ENCODE data around the gene CUX1.
"Not testable (repeated sequence)": the region's sequence is repeated elsewhere in the genome, so short reads cannot be mapped to it uniquely, and the experiment has no call there.

CUX1 gene

DNA sequence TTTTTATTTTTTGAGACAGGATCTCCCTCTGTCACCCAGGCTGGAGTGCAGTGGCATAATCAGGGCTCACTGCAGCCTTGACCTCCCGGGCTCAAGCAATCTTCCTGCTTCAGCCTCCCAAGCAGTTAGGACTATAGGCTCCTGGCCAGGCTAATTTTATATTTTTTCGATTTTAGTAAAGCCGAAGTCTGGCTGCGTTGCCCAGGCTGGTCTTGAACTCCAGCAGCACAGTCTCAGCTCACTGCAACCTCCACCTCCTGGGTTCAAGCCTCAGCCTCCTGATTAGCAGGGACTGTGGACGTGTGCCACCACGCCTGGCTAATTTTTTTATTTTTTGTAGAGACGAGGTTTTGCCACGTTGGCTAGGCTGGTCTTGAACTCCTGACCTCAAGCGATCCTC, 225.4 kb downstream of the CUX1 start:
- H3K4me1 ChIP-seq (ENCODE audit: control insufficient read depth, insufficient read depth, low read length), result peaks cover 23% of the 10 kb centered on the region

GRCh38 chr7:102044641-102044983, 227.2 kb downstream of the CUX1 start:
- Histone ChIP-seq H3K27me3 (ENCODE audit: control insufficient read depth in 1 of 2, insufficient read depth in 2 of 2, low read length in 2 of 2) (no peaks in the 10 kb centered on the region), H3K9me3 (ENCODE audit: control insufficient read depth in 2 of 2, low read length in 2 of 2) (no peaks in the 10 kb centered on the region), H3K4me1 (ENCODE audit: control insufficient read depth, insufficient read depth, low read length) (peaks cover 23% of the 10 kb centered on the region), H3K9ac (ENCODE audit: low read length in 2 of 2) (no peak overlapping the region), H3K36me3 (ENCODE audit: control insufficient read depth in 2 of 2, insufficient read depth in 2 of 2, low read length in 2 of 2) (no peaks in the 10 kb centered on the region), H3K27ac (ENCODE audit: low read length) (peak overlapping the region; percentile 46), H3K4me3 (ENCODE audit: low read length in 2 of 2) (peak overlapping the region in 1 of 2 donors; percentile 64)

More for the DNA sequence above, 225.4 kb downstream of the CUX1 start:
- not testable (repeated sequence) for H3K27me3 ChIP-seq (ENCODE audit: control insufficient read depth in 1 of 2, insufficient read depth in 2 of 2, low read length in 2 of 2); H3K36me3 ChIP-seq (ENCODE audit: control insufficient read depth in 2 of 2, insufficient read depth in 2 of 2, low read length in 2 of 2); H3K27ac ChIP-seq (ENCODE audit: low read length); H3K9me3 ChIP-seq (ENCODE audit: control insufficient read depth in 2 of 2, low read length in 2 of 2); H3K9ac ChIP-seq (ENCODE audit: low read length in 2 of 2); H3K4me3 ChIP-seq (ENCODE audit: low read length in 2 of 2)

- no peaks in the 10 kb centered on the region for H3K36me3 ChIP-seq (ENCODE audit: control insufficient read depth in 2 of 2, insufficient read depth in 2 of 2, low read length in 2 of 2)
- H3K9me3 ChIP-seq (ENCODE audit: control insufficient read depth in 2 of 2, low read length in 2 of 2), result no peaks in the 10 kb centered on the region
- H3K27ac ChIP-seq (ENCODE audit: low read length), result peak overlapping the region; percentile 46
- peaks cover 23% of the 10 kb centered on the region for H3K4me1 ChIP-seq (ENCODE audit: control insufficient read depth, insufficient read depth, low read length)
- H3K9ac ChIP-seq (ENCODE audit: low read length in 2 of 2), result peak overlapping the region in 1 of 2 donors; percentile 35
- H3K4me3 ChIP-seq (ENCODE audit: low read length in 2 of 2), result peak overlapping the region; percentile 55 to 64
- no peaks in the 10 kb centered on the region for H3K27me3 ChIP-seq (ENCODE audit: control insufficient read depth in 1 of 2, insufficient read depth in 2 of 2, low read length in 2 of 2)
Observed at GRCh38 chr7:102044984-102045673, 227.7 kb downstream of the CUX1 start.

GRCh38 chr7:102045681-102046372, 228.4 kb downstream of the CUX1 start:
- Histone ChIP-seq H3K9me3 (ENCODE audit: control insufficient read depth in 2 of 2, low read length in 2 of 2) (no peaks in the 10 kb centered on the region), H3K27me3 (ENCODE audit: control insufficient read depth in 1 of 2, insufficient read depth in 2 of 2, low read length in 2 of 2) (no peaks in the 10 kb centered on the region), H3K9ac (ENCODE audit: low read length in 2 of 2) (peak overlapping the region in 1 of 2 donors; percentile 35), H3K4me1 (ENCODE audit: control insufficient read depth, insufficient read depth, low read length) (peaks cover 23% of the 10 kb centered on the region), H3K36me3 (ENCODE audit: control insufficient read depth in 2 of 2, insufficient read depth in 2 of 2, low read length in 2 of 2) (no peaks in the 10 kb centered on the region), H3K4me3 (ENCODE audit: low read length in 2 of 2) (peak overlapping the region; percentile 55 to 64), H3K27ac (ENCODE audit: low read length) (peak overlapping the region; percentile 18)

- peaks cover 23% of the 10 kb centered on the region for H3K4me1 ChIP-seq (ENCODE audit: control insufficient read depth, insufficient read depth, low read length)
- no peak overlapping the region for H3K9ac ChIP-seq (ENCODE audit: low read length in 2 of 2)
- no peak overlapping the region for H3K4me3 ChIP-seq (ENCODE audit: low read length in 2 of 2)
- H3K27ac ChIP-seq (ENCODE audit: low read length), result no peak overlapping the region
- H3K9me3 ChIP-seq (ENCODE audit: control insufficient read depth in 2 of 2, low read length in 2 of 2), result no peaks in the 10 kb centered on the region
- H3K36me3 ChIP-seq (ENCODE audit: control insufficient read depth in 2 of 2, insufficient read depth in 2 of 2, low read length in 2 of 2), result no peaks in the 10 kb centered on the region
- H3K27me3 ChIP-seq (ENCODE audit: control insufficient read depth in 1 of 2, insufficient read depth in 2 of 2, low read length in 2 of 2), result no peaks in the 10 kb centered on the region
Observed at GRCh38 chr7:102046373-102047117, 229.1 kb downstream of the CUX1 start.

GRCh38 chr7:102047167-102047566, 229.7 kb downstream of the CUX1 start:
- Histone ChIP-seq H3K36me3 (ENCODE audit: control insufficient read depth in 2 of 2, insufficient read depth in 2 of 2, low read length in 2 of 2) (no peaks in the 10 kb centered on the region), H3K9ac (ENCODE audit: low read length in 2 of 2) (no peak overlapping the region), H3K4me1 (ENCODE audit: control insufficient read depth, insufficient read depth, low read length) (peaks cover 21% of the 10 kb centered on the region), H3K27me3 (ENCODE audit: control insufficient read depth in 1 of 2, insufficient read depth in 2 of 2, low read length in 2 of 2) (no peaks in the 10 kb centered on the region), H3K9me3 (ENCODE audit: control insufficient read depth in 2 of 2, low read length in 2 of 2) (no peaks in the 10 kb centered on the region), H3K27ac (ENCODE audit: low read length) (no peak overlapping the region), H3K4me3 (ENCODE audit: low read length in 2 of 2) (no peak overlapping the region)

DNA sequence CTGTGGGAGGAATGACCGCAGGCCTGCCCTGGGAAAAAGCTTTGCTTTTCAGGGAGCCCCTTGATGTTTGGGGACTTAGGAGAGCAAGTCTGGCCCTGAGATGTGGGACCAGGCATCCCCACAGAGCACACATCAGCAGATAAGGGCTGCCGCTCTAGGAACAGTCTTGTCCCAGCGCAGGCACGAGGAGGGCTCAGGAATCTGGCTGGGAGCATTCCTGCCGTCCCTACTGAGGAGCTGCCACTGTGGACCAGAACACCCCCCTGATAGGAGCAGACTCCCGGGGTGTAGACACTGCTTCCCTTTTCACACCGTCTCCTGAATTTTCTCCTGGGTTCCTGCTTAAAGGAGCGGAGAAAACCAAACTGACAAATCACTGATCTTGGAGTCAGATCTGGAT, 232.3 kb downstream of the CUX1 start:
- Histone ChIP-seq H3K27ac (ENCODE audit: low read length) (no peak overlapping the region), H3K27me3 (ENCODE audit: control insufficient read depth in 1 of 2, insufficient read depth in 2 of 2, low read length in 2 of 2) (no peaks in the 10 kb centered on the region), H3K9me3 (ENCODE audit: control insufficient read depth in 2 of 2, low read length in 2 of 2) (peaks cover 0 to 5% of the 10 kb centered on the region in 2 donors), H3K36me3 (ENCODE audit: control insufficient read depth in 2 of 2, insufficient read depth in 2 of 2, low read length in 2 of 2) (no peaks in the 10 kb centered on the region), H3K9ac (ENCODE audit: low read length in 2 of 2) (no peak overlapping the region), H3K4me3 (ENCODE audit: low read length in 2 of 2) (no peak overlapping the region), H3K4me1 (ENCODE audit: control insufficient read depth, insufficient read depth, low read length) (peaks cover 17% of the 10 kb centered on the region)

DNA sequence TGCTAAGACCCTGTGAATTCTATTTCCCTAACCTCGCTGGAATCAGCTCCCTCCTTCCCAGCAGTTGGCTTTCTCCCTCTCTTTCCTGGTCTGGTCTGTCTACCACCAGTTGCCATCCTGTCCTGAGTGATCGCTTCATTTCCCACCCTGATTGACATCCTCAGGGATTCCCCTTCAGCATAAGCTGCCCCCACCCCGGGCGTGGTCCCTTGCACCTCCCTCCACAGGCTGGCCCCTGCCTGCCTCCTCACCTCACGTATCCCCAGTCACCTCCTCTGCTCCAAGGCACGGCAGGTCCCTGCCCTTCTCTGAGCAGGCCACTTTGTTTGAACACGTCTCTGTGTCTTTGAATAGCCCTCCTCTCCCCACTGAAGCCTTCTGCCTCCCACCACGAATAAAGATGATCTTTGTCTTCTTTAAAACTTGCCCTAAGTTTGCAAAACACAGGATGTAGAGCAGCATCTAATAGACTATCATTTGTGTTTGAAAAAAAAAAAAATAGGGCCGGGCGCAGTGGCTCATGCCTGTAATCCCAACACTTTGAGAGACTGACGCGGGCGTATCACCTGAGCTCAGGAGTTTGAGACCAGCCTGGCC, 233.5 kb downstream of the CUX1 start:
- Histone ChIP-seq H3K9ac (ENCODE audit: low read length in 2 of 2) (no peak overlapping the region), H3K4me1 (ENCODE audit: control insufficient read depth, insufficient read depth, low read length) (peaks cover 7% of the 10 kb centered on the region), H3K9me3 (ENCODE audit: control insufficient read depth in 2 of 2, low read length in 2 of 2) (peaks cover 0 to 5% of the 10 kb centered on the region in 2 donors), H3K27ac (ENCODE audit: low read length) (no peak overlapping the region), H3K4me3 (ENCODE audit: low read length in 2 of 2) (no peak overlapping the region), H3K36me3 (ENCODE audit: control insufficient read depth in 2 of 2, insufficient read depth in 2 of 2, low read length in 2 of 2) (no peaks in the 10 kb centered on the region), H3K27me3 (ENCODE audit: control insufficient read depth in 1 of 2, insufficient read depth in 2 of 2, low read length in 2 of 2) (no peaks in the 10 kb centered on the region)

GRCh38 chr7:102051736-102052135, 234.3 kb downstream of the CUX1 start:
- not testable (repeated sequence) for H3K4me3 ChIP-seq (ENCODE audit: low read length in 2 of 2); H3K27ac ChIP-seq (ENCODE audit: low read length); H3K9ac ChIP-seq (ENCODE audit: low read length in 2 of 2); H3K4me1 ChIP-seq (ENCODE audit: control insufficient read depth, insufficient read depth, low read length); H3K27me3 ChIP-seq (ENCODE audit: control insufficient read depth in 1 of 2, insufficient read depth in 2 of 2, low read length in 2 of 2); H3K36me3 ChIP-seq (ENCODE audit: control insufficient read depth in 2 of 2, insufficient read depth in 2 of 2, low read length in 2 of 2); H3K9me3 ChIP-seq (ENCODE audit: control insufficient read depth in 2 of 2, low read length in 2 of 2)

DNA sequence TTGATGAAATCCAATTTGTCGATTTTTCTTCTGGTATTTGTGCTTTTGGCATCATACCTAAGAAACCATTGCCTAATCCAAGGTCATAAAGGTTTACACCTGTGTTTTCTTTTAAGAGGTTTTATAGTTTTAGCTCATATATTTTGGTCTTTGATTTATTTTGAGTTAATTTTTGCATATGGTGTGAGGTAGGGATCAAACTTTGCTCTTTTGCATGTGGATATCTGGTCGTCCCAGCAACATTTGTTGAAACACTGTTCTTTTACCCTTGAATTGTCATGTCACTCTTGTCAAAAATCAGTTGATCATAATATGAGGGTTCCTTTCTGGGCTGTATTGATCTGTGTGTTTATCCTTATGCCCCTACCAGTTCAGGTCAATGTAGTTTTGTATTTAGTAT, 236.7 kb downstream of the CUX1 start:
- Histone ChIP-seq H3K27me3 (ENCODE audit: control insufficient read depth in 1 of 2, insufficient read depth in 2 of 2, low read length in 2 of 2) (no peaks in the 10 kb centered on the region), H3K9me3 (ENCODE audit: control insufficient read depth in 2 of 2, low read length in 2 of 2) (peaks cover 0 to 5% of the 10 kb centered on the region in 2 donors), H3K36me3 (ENCODE audit: control insufficient read depth in 2 of 2, insufficient read depth in 2 of 2, low read length in 2 of 2) (no peaks in the 10 kb centered on the region), H3K4me1 (ENCODE audit: control insufficient read depth, insufficient read depth, low read length) (no peaks in the 10 kb centered on the region), H3K9ac (ENCODE audit: low read length in 2 of 2) (no peak overlapping the region), H3K4me3 (ENCODE audit: low read length in 2 of 2) (no peak overlapping the region), H3K27ac (ENCODE audit: low read length) (no peak overlapping the region)
